Skeletal muscle tissue (tissue), 4 donors: Measurements from ENCODE around the gene IGSF5. TPM values are rescaled to one million over a fixed set of nuclear protein-coding genes. Genes with fewer than 3 reads are reported as not detected.

Experiments
- H3K27ac ChIP-seq: one replicate; pipeline ENCODE4 v1.7.0; 2013; ENCODE audit warnings: mild to moderate bottlenecking, low read depth, low read length, inconsistent platforms
- H3K27me3 ChIP-seq, 3 donors: one replicate each; pipeline ENCODE4 v1.7.0; 2013; ENCODE audit warnings: low read length in 3 of 3; ENCODE audit not compliant: control insufficient read depth in 3 of 3, insufficient read depth in 3 of 3
- H3K36me3 ChIP-seq, 3 donors: one replicate each; pipeline ENCODE4 v1.7.0; 2013; ENCODE audit warnings: low read length in 3 of 3; ENCODE audit not compliant: control insufficient read depth in 3 of 3, insufficient read depth in 3 of 3
- H3K4me1 ChIP-seq, 3 donors: one replicate each; pipeline ENCODE4 v1.7.0; 2013; ENCODE audit warnings: low read length in 3 of 3, mild to moderate bottlenecking in 3 of 3; ENCODE audit not compliant: control insufficient read depth in 3 of 3, insufficient read depth in 3 of 3
- H3K4me3 ChIP-seq, 3 donors: one replicate each; pipeline ENCODE4 v1.7.0; 2013; ENCODE audit warnings: low read length in 3 of 3
- H3K9ac ChIP-seq, 3 donors: one replicate each; pipeline ENCODE4 v1.7.0; 2013; ENCODE audit warnings: low read length in 3 of 3, mild to moderate bottlenecking in 3 of 3, moderate library complexity in 2 of 3, low read depth in 1 of 3
- H3K9me3 ChIP-seq, 3 donors: one replicate each; pipeline ENCODE4 v1.7.0; 2013; ENCODE audit warnings: low read length in 3 of 3; ENCODE audit not compliant: control insufficient read depth in 3 of 3
- total RNA-seq: library from RNA; depleted of rRNA; stranded (reverse); fragments of >200 nt; gene quantifications from one replicate; pipeline ENCODE4 v1.2.3, GENCODE V29; 2014
- donor health status: Osteomylitis.

The IGSF5 gene
- total RNA-seq, 1 donor from 2014 or later, result 0.52 TPM

- H3K9me3 ChIP-seq, result no peaks in the 10 kb centered on the region
- peaks cover 0 to 3% (median 0%) of the 10 kb centered on the region in 3 donors for H3K4me1 ChIP-seq
- no peak overlapping the region for H3K27ac ChIP-seq
- H3K9ac ChIP-seq, result no peak overlapping the region
- no peaks in the 10 kb centered on the region for H3K36me3 ChIP-seq
- peaks cover 0 to 7% (median 0%) of the 10 kb centered on the region in 3 donors for H3K27me3 ChIP-seq
- no peak overlapping the region for H3K4me3 ChIP-seq
These were observed 106.1 kb downstream of the IGSF5 start for GRCh38 chr21:39851002-39851618.

Other genes starting within 250 kb of the IGSF5 start
- gene B3GALT5, start 132.2 kb upstream of the IGSF5 start, total RNA-seq, result under 0.01 TPM
- gene PCP4, start 122.3 kb downstream of the IGSF5 start, total RNA-seq, result not detected